Bronchial epithelial cell (primary cell): Measurements from ENCODE around the gene COMMD1. TPM values are rescaled to one million over a fixed set of nuclear protein-coding genes. Genes with fewer than 3 reads are reported as not detected.

Experiments used
- DNase-seq: peaks from one replicate; pipeline ENCODE4 v3.0.0-alpha.2; 2010; ENCODE audit warnings: low read depth
- FAIRE-seq: peaks from 2 replicates; lab custom pipeline; 2011; peaks lifted over from hg19 to GRCh38; lab: Jason Lieb, UNC
- H3K27me3 ChIP-seq: 2 replicates; pipeline ENCODE4 v1.5.1; 2011; ENCODE audit warnings: low read length; ENCODE audit not compliant: control insufficient read depth, insufficient read depth
- H3K36me3 ChIP-seq: 2 replicates; pipeline ENCODE4 v1.5.1; 2011; ENCODE audit warnings: low read length; ENCODE audit not compliant: control insufficient read depth, insufficient read depth
- H3K4me3 ChIP-seq: 2 replicates; pipeline ENCODE4 v1.5.1; 2011; ENCODE audit warnings: mild to moderate bottlenecking, low read depth, low read length, control low read depth
- CTCF ChIP-seq: IDR thresholded peaks from 2 replicates; pipeline ENCODE4 v1.5.1; 2011; ENCODE audit warnings: mild to moderate bottlenecking, moderate library complexity, low read length, control low read depth, inconsistent platforms; ENCODE audit not compliant: insufficient read depth, severe bottlenecking
- total RNA-seq: library from RNA; depleted of rRNA; stranded (reverse); fragments of >200 nt; gene quantifications from 2 replicates; pipeline ENCODE4 v1.2.1, GENCODE V29; 2014

Gene COMMD1
- total RNA-seq, 1 donor from 2014 or later, result 30.5 TPM

GRCh38 chr2:61937098-61937497 lies 31.6 kb downstream of the COMMD1 start:
- Histone ChIP-seq H3K4me3 (no peak overlapping the region), H3K36me3 (no peaks in the 10 kb centered on the region), H3K27me3 (no peaks in the 10 kb centered on the region)
- DNase-seq (no peak), FAIRE-seq (no peak)
- no peak for TF ChIP-seq CTCF

- no peak for DNase-seq
- Histone ChIP-seq H3K36me3 (no peaks in the 10 kb centered on the region), H3K27me3 (no peaks in the 10 kb centered on the region), H3K4me3 (no peak overlapping the region)
- FAIRE-seq, result no peak
- no peak for TF ChIP-seq CTCF
Observed at GRCh38 chr2:61937886-61938285, 32.4 kb downstream of the COMMD1 start.

GRCh38 chr2:61938511-61938910 lies 33.0 kb downstream of the COMMD1 start:
- FAIRE-seq (no peak), DNase-seq (no peak)
- H3K36me3 ChIP-seq, result no peaks in the 10 kb centered on the region
- TF ChIP-seq CTCF, result no peak
- H3K4me3 ChIP-seq, result no peak overlapping the region
- H3K27me3 ChIP-seq, result no peaks in the 10 kb centered on the region

- no peaks in the 10 kb centered on the region for H3K36me3 ChIP-seq
- no peak for DNase-seq
- no peak for TF ChIP-seq CTCF
- H3K27me3 ChIP-seq, result no peaks in the 10 kb centered on the region
- FAIRE-seq, result no peak
- no peak overlapping the region for H3K4me3 ChIP-seq
Observed at GRCh38 chr2:61943251-61943650, 37.8 kb downstream of the COMMD1 start.

- no peak for FAIRE-seq
- no peaks in the 10 kb centered on the region for H3K36me3 ChIP-seq
- no peak overlapping the region for H3K4me3 ChIP-seq
- no peak for TF ChIP-seq CTCF
- no peak for DNase-seq
- H3K27me3 ChIP-seq, result no peaks in the 10 kb centered on the region
Observed at GRCh38 chr2:61946666-61947065, 41.2 kb downstream of the COMMD1 start.
